AG04450 (cell line): ENCODE results near the gene CBL. TPM values are rescaled to one million over a fixed set of nuclear protein-coding genes. Genes with fewer than 3 reads are reported as not detected.

Experiments used
- CTCF ChIA-PET: fragments of 300-600, 350-600 bp; formaldehyde crosslinking; extraction: SDS; loops from one replicate; lab custom pipeline; 2022; ENCODE audit warnings: antibody characterized with exemption, inconsistent platforms; lab: Charles Lee
- POLR2A ChIA-PET: fragments of 350-600 bp; formaldehyde crosslinking; extraction: SDS; loops from one replicate; lab custom pipeline; 2021; ENCODE audit warnings: antibody characterized with exemption, inconsistent platforms; lab: Yijun Ruan, JAX
- DNase-seq: peaks from one replicate; pipeline ENCODE4 v3.0.0-alpha.2; 2011; ENCODE audit warnings: low read depth, low spot score
- H3K27ac ChIP-seq: one replicate; pipeline ENCODE4 v1.5.1; 2012; ENCODE audit warnings: low read depth, low read length, control low read depth
- H3K27me3 ChIP-seq: one replicate; pipeline ENCODE4 v1.6.0; 2012; ENCODE audit warnings: low read length; ENCODE audit not compliant: control insufficient read depth, insufficient read depth
- H3K4me3 ChIP-seq: 2 replicates; pipeline ENCODE4 v1.5.1; 2011; ENCODE audit warnings: mild to moderate bottlenecking, low read depth, low read length, control low read depth
- H3K9me3 ChIP-seq: 2 replicates; pipeline ENCODE4 v1.5.1; 2012; ENCODE audit warnings: low read length; ENCODE audit not compliant: control insufficient read depth, insufficient read depth
- CTCF ChIP-seq: IDR thresholded peaks from 2 replicates; pipeline ENCODE4 v1.5.1; 2011; ENCODE audit warnings: low read depth, low read length, control low read depth, inconsistent platforms
- polyA plus RNA-seq: library from polyadenylated mRNA; depleted of rRNA; stranded (reverse); fragments of >200 nt; gene quantifications from 2 replicates; pipeline ENCODE4 v1.2.3, GENCODE V29; 2011

Gene CBL
- polyA plus RNA-seq, 1 experiment: 24.3 TPM

GRCh38 chr11:119322921-119323531 lies 116.9 kb downstream of the CBL start:
- H3K27ac ChIP-seq: no peak overlapping the region
- TF ChIP-seq CTCF: no peak
- H3K9me3 ChIP-seq: no peaks in the 10 kb centered on the region
- no peak for DNase-seq
- POLR2A ChIA-PET: interaction anchor here (2.0 kb wide), 1 partner anchor 18 kb away, joined by 4 read pairs; the partner anchor contains the start of gene C1QTNF5
- CTCF ChIA-PET: interaction anchor here (0.6 to 8.8 kb wide), 37 partner anchors 8 to 1122 kb away, joined by 3 to 161 read pairs (median 5); partner anchors contain the start of genes C1QTNF5, CBL, DPAGT1 and HINFP
- H3K27me3 ChIP-seq: no peaks in the 10 kb centered on the region
- H3K4me3 ChIP-seq: no peak overlapping the region

- no peaks in the 10 kb centered on the region for H3K27me3 ChIP-seq
- ChIA-PET POLR2A (no interaction called here), CTCF (interaction anchor here (0.6 to 8.8 kb wide), 49 partner anchors 8 to 1121 kb away, joined by 3 to 161 read pairs (median 4); partner anchors contain the start of genes C1QTNF5, CBL, DPAGT1 and HINFP)
- peak; percentile 81 for TF ChIP-seq CTCF
- no peak overlapping the region for H3K4me3 ChIP-seq
- H3K9me3 ChIP-seq: no peaks in the 10 kb centered on the region
- no peak for DNase-seq
- no peak overlapping the region for H3K27ac ChIP-seq
Observed at GRCh38 chr11:119323532-119324033, 117.4 kb downstream of the CBL start.

GRCh38 chr11:119324189-119324588 lies 118.0 kb downstream of the CBL start:
- POLR2A ChIA-PET: no interaction called here
- no peaks in the 10 kb centered on the region for H3K27me3 ChIP-seq
- no peaks in the 10 kb centered on the region for H3K9me3 ChIP-seq
- H3K4me3 ChIP-seq: no peak overlapping the region
- no peak for DNase-seq
- no peak for TF ChIP-seq CTCF
- CTCF ChIA-PET: interaction anchor here (0.6 to 8.8 kb wide), 38 partner anchors 9 to 293 kb away, joined by 3 to 161 read pairs (median 4); partner anchors contain the start of genes C1QTNF5, CBL, DPAGT1 and HYOU1
- H3K27ac ChIP-seq: no peak overlapping the region

- H3K27ac ChIP-seq: no peak overlapping the region
- CTCF ChIA-PET: interaction anchor here (1.4 kb wide), 1 partner anchor 9 kb away, joined by 4 read pairs; no protein-coding TSS in a partner anchor
- no peak for DNase-seq
- POLR2A ChIA-PET: interaction anchor here (0.9 kb wide), 1 partner anchor 9 kb away, joined by 8 read pairs; no protein-coding TSS in a partner anchor
- no peaks in the 10 kb centered on the region for H3K27me3 ChIP-seq
- TF ChIP-seq CTCF: no peak
- H3K9me3 ChIP-seq: no peaks in the 10 kb centered on the region
- no peak overlapping the region for H3K4me3 ChIP-seq
Observed at GRCh38 chr11:119329320-119329719, 123.2 kb downstream of the CBL start.

GRCh38 chr11:119330237-119330636 lies 124.1 kb downstream of the CBL start:
- no peak overlapping the region for H3K4me3 ChIP-seq
- H3K27me3 ChIP-seq: no peaks in the 10 kb centered on the region
- H3K27ac ChIP-seq: no peak overlapping the region
- H3K9me3 ChIP-seq: no peaks in the 10 kb centered on the region; the same call in 1 of the 2 replicates
- no peak for DNase-seq
- ChIA-PET CTCF (interaction anchor here (6.3 kb wide), 1 partner anchor 8 kb away, joined by 55 read pairs; no protein-coding TSS in a partner anchor), POLR2A (no interaction called here)
- no peak for TF ChIP-seq CTCF
